Kidney glomerular epithelial cell (primary cell): ENCODE results near the gene SLC45A1.
"Not testable (repeated sequence)": the region's sequence is repeated elsewhere in the genome, so short reads cannot be mapped to it uniquely, and the experiment has no call there.

Source experiments
- DNase-seq: peaks from one replicate; lab custom pipeline; 2025; lab: John Stamatoyannopoulos, UW

Gene SLC45A1

DNA sequence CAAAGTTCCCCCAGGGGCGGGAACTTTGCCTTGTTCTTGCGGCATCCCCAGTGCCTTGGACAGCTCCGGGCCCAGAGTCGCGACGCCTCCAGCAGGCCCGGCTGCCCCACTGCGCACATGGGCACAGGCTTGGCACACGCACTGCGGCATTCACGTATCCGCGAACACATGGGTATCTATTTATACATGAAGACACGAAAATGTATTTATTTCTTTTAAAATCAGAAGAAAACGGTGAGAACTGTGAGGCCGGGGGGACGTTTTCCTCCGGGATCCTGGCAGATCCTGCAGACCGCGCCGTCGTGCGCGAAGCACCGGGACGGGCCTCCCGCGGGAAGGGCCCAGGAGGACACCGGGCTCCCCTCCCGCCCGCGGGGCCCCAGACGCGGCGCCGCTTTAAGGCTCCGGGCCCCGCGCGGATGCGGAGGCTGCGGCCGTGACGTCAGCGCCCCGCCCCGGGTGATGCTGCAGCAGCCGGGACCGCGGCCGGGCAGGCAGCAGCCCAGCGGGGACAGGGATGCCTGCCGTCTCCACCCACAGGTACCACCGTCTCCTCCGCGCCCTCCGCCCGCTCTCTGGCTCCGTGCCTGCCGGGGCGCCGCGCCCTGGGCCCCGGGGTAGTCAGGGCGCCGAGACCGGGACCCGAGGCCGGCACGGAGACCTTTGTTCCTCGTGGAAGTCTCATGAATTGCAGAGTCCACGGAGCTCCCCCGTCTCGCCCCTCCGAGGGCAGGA lies at the start of gene SLC45A1:
TSS of gene SLC45A1 (plus strand) at position 468 of the 735 bp plus-strand sequence. CDS start 6,216 bp downstream, outside the sequence.
- DNase-seq, result peak; percentile 17

DNA sequence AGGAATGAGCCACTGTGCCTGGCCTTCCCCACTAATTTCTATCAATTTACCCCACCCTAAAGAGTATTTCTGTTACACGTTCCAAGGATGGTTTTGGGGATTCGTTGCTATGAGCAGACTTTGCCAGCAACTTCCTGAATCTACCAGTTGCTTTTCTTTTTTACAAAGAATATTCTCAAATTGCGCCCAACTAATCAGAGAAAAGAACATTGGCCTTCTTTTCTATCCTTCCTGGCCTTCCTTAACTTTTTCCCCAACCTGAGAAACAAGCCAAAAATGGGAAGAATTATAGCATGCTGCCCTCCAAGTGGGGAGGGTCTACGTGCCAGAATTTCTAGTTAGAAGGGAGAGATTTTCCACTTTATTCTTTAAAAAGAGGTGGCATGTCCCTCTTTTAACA lies 44.9 kb upstream of the SLC45A1 start:
- DNase-seq, result no peak

DNA sequence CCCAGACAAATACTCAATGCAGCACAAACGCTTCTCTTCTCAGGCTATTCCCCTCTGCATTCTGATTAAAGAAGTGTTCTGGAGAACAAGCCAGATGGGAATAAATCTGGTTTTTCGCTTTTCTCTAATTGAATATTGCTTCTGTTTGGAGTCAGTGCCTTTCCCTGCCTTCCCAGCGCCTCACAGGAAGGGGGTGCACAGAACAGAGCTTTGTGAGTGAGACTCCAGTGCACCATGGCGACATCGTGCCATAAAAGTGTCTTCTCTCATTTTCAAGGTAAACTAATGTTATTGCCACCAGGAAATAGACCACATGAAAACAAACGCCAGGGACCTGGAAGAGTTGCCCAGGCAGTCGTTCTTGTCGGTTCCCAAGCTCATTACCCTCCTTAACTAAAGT lies 43.6 kb upstream of the SLC45A1 start:
- DNase-seq, result no peak

DNA sequence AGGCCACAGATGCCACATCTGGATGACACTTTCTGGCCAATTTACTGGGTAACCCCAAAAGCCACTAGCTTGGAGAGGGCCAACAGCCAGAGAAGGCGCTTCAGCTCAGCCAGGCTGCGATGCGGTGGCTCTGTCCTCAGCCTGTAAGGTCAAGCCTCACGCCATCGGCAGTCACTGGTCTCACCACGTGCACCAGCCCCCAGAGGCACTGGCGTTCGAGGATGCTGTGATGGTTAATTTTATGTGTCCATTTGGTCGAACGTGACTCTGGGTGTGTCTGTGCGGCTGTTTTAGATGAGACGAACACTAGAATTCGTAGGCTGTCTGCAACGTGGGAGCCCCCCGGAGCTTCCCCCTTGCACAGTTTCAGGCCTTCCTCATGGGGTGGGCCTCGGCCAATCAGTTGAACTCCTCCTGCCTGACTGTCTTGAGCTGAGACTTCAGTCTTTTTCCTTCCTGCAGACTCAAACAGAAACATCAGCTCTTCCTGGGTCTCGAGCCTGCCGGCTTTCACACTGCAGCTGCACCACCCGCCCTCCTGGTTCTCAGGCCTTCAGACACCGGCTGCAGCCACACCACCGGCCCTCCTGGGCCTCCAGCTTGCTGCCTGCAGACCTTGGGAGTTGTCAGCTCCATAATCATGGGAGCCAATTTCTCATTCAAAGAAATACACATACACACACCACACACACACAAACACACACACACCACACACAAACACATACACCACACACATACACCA lies 41.6 kb upstream of the SLC45A1 start:
- DNase-seq, result no peak

- no peak for DNase-seq
These were observed 41.0 kb upstream of the SLC45A1 start for GRCh38 chr1:8276932-8277331.

DNA sequence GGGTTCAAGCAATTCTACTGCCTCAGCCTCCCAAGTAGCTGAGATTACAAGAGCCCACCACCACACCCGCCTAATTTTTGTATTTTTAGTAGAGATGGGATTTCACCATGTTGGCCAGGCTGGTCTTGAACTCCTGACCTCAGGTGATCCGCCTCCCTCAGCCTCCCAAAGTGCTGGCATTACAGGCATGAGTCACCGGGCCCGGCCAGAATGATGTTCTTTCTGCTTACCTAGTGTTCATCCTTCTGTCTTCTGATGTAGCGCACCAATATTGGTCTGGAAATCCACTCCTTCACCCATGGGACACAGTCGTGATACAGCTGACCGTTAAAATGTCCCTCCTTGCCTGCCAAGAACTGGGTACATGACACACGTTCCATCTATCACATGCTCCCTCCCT lies 39.2 kb upstream of the SLC45A1 start:
- DNase-seq, result not testable (repeated sequence)

DNA sequence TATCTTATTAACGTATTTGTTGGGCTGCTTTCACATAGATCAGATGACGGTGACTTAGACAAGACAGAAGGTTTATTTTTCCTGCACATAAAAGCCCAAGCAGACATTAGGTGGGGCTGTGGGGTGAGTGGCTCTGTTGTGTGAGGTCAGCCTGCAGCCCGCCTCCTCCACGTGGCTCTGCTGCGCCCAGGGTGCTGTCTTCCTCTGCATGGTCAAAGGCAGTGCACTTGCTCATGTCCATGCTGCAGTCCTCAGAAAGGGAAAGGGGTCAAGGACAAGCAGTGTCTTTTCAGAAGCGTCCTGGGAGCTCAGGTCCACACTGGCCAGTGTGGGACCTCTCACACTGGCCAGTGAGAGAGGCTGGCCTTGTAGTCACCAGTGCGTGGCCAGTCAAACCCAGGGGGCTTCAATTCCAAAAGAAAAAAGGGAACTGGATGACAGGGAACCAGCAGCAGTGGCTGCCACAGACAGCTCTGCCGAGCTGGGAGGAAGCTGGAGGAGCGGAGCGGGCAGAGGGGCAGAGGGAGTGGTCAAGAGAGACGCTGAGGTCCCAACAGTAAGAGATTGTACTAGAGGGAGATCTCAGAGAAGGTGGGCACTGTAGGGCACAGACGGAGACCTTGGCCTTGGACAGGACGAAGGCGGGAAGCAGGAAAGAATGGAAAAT lies 35.9 kb upstream of the SLC45A1 start:
- no peak for DNase-seq

DNA sequence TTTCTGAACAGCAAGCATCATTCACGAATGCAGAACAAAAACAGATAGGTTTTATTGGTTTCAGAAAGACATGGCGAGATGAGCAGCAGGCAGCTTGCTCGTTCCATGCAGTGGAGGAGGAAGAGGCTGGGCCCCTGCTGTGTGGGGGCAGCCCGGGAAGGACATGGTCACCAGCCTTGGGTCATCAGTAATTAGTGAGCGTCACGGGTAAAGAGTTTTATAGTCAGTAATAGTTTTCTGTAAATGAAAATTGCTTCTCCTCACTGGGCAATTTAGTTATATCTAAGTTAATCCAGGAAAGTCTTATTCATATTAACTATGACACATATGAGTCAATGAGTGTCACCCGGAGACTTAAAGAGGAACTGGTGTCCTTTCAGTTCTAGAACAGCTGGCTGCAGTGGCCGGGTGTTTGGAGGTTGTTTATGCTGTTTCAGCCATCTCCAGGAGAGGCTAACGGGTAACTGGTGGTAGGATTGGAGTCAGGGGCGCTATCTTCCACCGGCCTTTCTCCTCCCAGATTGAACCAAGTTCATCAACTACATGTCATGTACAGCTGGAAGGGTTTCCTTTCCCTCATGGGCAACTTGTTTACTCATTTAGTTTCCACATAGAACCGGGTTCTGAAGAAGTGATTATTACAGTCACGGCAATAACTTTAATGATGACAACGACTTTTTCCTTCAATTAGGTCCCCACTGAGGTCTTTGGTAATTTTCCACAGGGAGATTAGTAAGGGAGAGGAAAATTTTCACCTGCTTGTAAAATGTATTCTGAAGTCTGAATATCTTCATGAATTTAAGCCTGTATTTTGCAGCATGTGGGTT lies 34.6 kb upstream of the SLC45A1 start:
- no peak for DNase-seq

DNA sequence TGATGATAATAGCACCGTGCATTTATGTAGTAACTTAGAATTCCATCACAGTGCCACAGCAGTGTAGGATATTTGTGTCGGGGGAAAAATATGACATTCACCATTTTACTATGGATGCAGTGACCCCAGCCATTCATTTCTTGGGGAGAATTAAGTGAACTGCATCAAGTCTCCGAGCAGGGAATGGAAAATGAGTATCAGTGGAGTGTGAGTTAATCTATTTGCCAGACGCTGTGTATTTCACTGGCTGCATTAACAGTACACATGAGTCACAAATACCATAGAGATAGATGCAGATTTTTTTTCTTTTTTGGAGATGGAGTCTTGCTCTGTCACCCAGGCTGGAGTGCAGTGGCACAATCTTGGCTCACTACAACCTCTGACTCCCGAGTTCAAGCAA lies 33.8 kb upstream of the SLC45A1 start:
- no peak for DNase-seq

GRCh38 chr1:8285103-8285502 lies 32.8 kb upstream of the SLC45A1 start:
- no peak for DNase-seq

DNA sequence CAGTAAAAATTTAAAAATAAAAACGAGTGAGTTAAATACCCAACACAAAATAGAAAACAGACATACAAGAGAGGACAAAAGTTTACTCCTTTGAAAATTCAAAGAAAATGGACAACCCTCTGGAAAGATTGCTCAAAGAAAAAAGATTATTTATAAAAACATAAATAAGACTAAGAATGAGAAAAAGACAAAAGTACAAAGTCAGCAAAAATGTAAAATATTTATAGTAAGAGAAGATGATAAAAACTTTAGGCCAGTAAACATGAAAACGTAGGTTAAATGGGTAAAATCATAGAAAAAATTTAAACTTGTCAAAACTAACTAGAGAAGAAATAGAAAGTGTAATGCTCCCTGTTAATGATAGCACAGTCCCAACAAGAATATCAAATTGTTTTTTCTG lies 31.9 kb upstream of the SLC45A1 start:
- no peak for DNase-seq

GRCh38 chr1:8293118-8293517 lies 24.8 kb upstream of the SLC45A1 start:
- no peak for DNase-seq

DNA sequence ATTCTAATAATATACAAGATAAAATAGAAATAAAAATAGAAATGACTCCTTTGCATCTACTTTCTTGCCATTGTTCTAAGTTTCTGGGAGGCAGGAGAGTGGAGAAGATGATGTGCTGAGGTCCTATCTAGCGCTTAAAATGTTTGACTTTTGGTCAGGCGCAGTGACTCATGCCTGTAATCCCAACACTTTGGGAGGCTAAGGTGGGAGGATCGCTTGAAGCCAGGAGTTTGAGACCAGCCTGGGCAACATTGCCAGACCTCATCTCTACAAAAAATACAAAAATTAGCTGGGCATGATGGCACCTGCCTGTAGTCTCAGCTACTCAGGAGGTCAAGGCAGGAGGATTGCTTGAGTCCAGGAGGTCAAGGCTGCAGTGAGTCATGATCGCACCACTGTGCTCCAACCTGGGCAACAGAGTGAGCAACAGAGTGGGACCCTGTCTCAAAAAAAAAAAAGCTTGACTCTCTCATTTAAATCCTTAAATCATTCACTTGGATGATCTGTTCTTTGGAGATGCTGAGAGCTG lies 24.2 kb upstream of the SLC45A1 start:
- DNase-seq, result no peak

DNA sequence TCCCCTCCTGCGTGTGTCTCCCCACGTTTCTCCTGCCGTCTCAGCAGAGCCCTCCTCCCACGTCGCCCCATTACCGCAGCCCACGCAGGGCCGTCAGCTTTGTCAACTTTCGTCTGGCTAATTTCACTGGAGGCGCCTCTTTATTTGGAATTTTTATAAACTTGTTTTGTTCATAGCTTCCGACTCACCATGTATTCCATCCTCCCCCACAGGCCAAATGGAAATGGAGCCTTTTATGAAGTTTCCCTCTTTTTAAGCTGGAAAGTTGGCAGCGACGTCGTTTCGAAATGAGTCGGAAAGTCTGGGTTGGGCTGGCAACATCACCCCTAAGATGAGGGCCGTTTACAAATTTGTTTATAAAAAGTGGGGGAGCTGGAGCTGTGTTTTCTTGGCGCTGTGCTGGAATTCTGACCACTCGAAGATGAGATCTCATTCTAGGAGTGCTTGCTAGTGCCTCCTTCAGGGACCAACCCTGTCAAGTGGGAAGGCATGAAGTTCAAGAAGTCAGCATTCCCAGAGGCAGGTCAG lies 23.7 kb upstream of the SLC45A1 start:
- peak; percentile 34 for DNase-seq

DNA sequence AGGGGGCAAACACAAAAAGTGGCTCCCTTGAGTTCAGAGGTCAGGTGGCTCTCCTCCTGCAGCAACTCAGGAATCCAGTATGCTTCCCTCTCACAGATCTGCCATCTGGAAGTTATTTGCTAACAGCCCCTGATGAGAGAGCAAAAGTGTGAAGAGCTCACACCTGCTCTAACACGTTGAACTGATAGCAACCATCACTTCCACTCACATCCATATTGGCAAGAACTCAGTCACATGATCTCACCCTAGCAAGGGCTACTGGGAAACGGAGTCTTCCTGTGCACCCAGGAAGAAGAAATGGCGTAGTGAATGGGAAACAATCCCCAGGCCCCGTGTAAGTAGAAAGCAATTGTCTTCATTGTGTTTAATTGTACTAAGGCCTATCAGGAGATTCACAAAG lies 20.7 kb upstream of the SLC45A1 start:
- DNase-seq, result no peak

- no peak for DNase-seq
These were observed 18.0 kb upstream of the SLC45A1 start for GRCh38 chr1:8299963-8300362.

DNA sequence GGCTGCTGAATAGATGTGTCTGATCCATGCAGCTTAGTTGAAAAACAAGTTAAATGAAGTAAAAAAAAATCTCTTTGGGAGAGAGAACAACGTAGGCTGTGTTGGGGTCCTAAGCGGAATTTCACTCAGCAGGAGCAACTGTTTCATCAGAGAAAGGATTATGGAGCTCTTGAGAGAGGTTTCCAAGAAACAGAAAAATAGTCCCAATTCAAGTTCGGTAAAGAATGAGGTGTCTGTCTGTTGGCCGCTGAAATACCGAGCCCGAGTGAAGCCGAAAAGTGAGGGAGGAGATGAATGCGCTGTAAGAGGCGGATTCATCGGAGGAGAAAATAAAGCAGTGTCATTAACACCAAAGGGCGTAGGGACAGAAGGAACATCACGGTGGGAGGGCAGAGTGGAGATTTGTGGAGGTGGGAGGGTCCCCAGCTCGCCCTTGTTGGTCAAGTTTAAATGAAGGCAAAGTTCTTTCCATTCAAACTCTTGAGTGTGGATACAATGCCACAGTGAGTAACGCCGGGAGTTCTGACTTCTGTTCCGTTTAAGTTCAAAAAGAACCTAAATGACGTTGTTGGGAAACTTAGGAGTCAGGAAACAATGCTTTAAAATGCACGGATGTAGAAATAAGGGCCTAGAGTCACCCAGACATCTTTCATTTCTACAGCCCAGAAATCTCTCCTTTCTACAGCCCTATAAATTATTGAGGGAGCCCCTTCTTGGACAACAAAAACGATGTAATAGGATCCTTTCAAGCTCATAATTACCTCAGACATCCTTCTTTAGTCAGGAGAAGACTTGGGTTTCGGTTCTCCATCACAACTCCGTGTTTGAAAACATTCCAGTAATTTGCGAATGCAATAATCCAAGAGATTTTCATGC lies 15.6 kb upstream of the SLC45A1 start:
- DNase-seq, result no peak

GRCh38 chr1:8303141-8303540 lies 14.8 kb upstream of the SLC45A1 start:
- no peak for DNase-seq

- no peak for DNase-seq
These were observed 14.0 kb upstream of the SLC45A1 start for GRCh38 chr1:8303876-8304275.

DNA sequence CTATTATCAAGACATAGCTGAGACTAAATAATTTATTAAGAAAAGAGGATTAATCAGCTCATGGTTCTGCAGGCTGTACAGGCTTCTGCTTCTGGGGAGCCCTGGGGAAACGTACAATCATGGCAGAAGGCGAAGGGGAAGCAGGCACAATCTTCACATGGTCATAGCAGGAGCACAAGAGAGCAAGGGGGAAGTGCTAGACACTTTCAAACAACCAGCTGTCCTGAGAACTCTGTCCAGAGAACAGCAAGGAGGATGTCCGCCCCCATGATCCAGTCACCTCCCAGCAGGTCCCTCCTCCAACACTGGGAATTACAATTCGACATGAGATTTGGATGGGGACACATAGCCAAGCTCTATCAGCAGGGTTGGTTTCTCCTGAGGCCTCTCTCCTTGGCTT lies 10.3 kb upstream of the SLC45A1 start:
- DNase-seq, result no peak
